ENCODE data around the gene ANO3.

GRCh38 chr11:26329206-26329605 lies 2.7 kb upstream of the ANO3 start:
- TF ChIP-seq POLR2A (IDR thresholded peaks at IDR 0.05; ENCODE audit: low read depth, low read length) (no peak), TAF1 (IDR thresholded peaks at IDR 0.05; ENCODE audit: borderline replicate concordance, low read depth, low read length) (no peak)

Data from GM12892 (cell line).